GM19023 (cell line): ENCODE results near the gene PRCP.

Experiments used
- ATAC-seq: cut with Tn5 transposase; IDR thresholded peaks from one replicate; pipeline ENCODE4 v1.9.1; 2021; ENCODE audit warnings: mild to moderate bottlenecking, moderate library complexity; ENCODE audit not compliant: unreplicated experiment

PRCP gene

GRCh38 chr11:82832983-82833382 is 67.2 kb downstream of the PRCP start:
- no peak for ATAC-seq

- no peak for ATAC-seq
Observed at GRCh38 chr11:82831364-82831763, 68.9 kb downstream of the PRCP start.

DNA sequence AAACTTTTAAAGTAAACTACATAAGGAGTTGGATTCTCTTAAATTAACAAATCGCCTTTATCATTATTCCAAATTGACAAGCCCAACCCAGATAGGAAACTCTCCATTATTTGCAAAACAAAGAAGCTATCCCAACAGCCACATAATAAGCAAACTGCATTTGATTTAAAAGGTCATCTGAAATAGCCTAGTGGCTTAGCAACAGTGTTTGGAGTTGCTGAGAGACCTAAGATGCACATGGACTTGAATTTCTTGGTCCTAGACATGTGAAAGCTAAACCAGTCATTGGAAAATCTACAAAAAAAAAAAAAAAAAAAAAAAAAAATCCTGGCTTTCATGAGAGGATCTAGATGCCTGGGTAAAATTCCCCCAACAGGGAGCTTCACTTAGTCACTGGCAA is 69.5 kb downstream of the PRCP start:
- no peak for ATAC-seq

- ATAC-seq: no peak
Observed at GRCh38 chr11:82829101-82829500, 71.1 kb downstream of the PRCP start.

DNA sequence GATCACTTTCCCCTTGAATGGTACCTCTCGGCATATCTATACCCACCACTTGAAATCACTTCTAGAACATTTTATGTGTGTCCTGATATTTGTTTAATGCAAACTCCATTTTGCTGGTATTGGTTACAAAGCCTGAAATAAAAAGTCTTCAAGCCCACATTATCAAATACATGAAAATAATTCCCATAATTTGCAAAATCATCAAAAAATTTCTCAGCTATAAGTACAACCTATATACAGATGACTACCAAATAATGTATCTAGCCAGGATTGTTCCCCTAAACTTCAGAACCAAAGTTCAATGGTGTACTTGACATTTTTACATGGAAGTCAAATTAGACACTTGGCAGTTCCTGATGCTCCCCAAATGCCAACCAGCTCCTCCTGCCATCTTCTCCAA is 71.8 kb downstream of the PRCP start:
- no peak for ATAC-seq

DNA sequence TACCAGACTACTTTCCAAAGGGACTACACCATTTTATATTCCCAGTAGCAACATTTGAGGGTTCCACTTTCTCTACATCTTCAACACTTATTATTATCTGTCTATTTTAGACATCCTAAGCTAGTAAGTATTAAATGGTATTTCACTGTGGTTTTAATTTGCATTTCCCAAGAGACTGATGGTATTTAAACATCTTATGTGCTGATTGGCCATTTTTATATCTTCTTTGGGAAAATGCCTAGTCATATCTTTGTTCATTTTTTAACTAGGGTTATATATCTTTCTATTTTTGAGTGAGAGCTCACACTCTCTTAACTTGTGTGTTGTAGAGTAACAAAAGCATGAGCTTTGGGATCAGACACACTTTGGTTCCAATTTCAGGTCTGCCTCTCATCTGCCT is 73.7 kb downstream of the PRCP start:
- no peak for ATAC-seq

- ATAC-seq: no peak
Observed at GRCh38 chr11:82823647-82824619, 76.3 kb downstream of the PRCP start.

DNA sequence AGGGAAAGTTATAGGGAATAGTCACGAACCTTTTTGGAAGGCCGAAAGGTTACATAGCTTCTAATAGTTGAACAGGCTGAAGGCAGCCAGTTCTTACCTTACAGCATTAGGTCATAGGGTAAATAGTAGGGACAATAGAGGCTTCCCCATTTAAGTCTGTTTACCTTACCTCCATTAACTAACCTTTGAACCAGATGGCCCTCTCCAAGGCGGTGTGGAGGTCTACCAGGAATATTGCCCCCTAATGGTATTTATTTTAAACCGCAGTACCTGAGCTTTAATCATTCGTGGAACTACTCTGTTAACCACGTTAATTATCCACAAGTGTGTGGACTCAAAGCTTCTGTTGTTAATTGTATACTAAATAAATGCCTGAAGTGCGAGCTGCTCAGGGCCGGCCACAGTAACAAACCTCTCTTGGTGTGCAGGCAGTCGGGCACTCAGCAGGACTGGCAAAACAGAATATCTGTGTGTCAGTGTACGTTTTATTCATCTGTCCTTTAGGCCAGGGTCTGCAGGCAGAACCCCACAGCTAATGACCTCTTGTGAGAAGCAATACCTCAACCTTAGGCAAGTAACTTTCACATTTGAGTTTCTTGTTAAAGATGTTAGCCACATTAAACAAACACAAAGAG is 81.7 kb downstream of the PRCP start:
- ATAC-seq: no peak

DNA sequence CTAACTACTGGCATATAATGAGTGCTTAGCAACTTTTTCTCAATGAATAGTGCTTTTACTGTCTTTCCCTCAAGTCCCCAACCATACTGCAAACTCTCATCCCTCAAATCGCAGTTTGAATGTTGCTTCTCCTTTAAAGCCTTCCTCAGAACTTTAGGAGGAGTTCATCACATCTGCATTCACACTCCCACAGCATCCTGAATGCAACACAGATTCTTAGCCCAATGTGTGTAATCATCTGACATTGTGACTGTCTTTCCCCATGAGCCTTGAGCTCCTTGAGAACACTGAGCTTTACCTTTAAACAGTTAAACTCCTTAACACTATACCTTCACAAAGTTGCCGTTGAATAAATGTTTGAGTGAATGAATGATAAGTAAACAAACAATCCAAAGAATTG is 84.8 kb downstream of the PRCP start:
- ATAC-seq: no peak

DNA sequence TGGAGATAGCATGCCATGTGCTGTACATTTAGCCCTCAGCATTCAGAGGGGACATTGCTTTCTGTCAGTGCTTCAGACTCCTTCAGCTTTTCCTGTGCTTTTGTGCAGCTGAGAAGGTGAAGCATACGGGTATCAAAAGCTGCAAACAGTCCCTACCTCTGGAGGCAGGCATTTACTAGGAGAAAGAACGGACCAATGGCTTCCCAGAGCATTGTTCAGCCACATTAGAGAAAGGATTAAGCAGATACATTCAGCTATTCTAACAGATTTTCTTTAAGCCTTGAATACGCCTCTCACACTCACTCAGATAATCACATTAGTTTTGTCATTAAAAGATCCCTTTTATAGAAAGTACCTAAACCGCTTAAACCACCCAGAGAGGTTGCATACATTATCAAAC is 85.9 kb downstream of the PRCP start:
- ATAC-seq: no peak

DNA sequence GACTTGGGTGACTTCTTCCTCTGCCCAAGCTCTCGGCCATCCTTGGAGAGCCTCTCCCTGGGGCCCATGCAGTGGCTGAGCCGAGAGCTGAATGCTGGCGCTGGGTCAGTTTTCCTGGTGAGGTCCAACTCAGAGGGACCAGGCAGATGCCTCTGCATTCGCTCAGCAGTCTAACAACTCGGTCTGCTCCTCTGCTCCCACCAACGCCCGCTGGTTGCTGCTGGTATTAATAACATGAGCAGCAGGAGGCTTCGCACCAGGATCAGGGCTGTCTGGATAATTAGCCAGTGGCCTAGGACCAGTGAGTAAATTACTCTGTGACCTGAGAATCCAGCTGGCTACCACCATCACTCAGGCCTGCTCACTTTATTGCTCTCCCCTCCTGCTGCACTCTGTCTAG is 88.9 kb downstream of the PRCP start:
- no peak for ATAC-seq

GRCh38 chr11:82810738-82811137 is 89.5 kb downstream of the PRCP start:
- no peak for ATAC-seq

- no peak for ATAC-seq
Observed at GRCh38 chr11:82810326-82810725, 89.9 kb downstream of the PRCP start.

- ATAC-seq: no peak
Observed at GRCh38 chr11:82807646-82808045, 92.6 kb downstream of the PRCP start.

- ATAC-seq: no peak
Observed at GRCh38 chr11:82802710-82803109, 97.5 kb downstream of the PRCP start.

DNA sequence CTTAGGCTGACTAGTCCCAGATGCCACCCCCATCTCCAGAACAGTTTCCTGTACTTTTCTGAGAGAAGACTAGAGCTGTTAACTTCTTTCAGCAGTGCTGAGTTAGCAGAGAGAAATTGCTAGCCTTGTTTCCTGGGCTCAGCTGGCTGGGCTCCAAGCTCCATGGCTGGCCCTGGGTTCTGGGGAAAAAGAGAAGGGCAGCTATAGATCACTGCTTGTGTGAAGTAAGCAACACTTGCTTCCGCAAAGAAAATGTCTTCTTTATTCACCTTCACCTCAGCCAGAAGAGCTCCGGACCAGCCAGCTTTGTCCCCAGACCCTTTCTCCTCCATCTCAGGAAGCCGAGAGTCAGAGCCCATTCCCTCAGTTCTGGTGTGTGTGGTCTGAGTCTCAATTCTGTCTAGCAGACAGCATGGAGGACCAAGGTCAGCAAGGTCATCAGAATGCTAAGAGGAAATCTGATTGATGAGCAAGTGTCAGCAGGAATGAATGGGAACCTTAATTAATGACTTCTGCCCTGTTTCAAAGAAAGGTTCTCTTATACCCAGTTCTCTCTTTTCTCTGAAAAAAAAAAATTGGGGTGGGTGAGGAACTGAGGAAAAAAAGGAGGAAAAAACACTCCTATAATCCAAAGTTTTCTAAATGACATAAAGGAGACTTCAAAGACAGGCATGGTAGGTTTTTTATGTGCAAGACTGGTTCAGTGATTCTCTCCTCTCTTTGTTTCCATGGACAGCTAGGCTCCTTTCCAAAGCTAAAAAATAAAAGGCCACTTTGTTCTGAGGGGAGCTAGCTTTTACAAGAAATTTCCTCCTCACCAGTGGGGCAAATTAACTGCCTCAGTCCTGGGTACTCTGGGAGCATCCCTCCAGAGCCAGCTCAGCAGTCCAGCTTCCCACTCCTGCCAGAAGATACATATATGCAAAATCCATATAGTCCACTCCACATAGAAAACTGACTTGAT is 103.0 kb downstream of the PRCP start:
- ATAC-seq: no peak

DNA sequence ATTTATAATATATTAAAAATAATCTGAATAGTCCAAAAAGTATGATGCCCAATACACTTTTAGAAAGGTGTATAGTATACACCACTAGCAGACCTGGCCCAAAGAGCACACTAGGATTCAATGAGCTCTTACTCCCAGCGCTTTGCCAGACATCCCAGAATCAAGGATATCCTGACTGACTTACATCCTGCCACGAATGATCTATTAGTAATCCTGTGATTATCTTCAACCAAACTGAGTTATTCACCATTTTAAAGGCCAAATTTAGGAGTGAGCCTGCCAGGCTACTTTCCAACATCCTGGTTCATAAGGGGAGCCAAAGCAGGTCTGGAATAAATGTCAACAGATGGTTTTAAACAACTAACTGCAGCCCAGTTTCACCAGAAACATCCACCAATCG is 105.7 kb downstream of the PRCP start:
- no peak for ATAC-seq

DNA sequence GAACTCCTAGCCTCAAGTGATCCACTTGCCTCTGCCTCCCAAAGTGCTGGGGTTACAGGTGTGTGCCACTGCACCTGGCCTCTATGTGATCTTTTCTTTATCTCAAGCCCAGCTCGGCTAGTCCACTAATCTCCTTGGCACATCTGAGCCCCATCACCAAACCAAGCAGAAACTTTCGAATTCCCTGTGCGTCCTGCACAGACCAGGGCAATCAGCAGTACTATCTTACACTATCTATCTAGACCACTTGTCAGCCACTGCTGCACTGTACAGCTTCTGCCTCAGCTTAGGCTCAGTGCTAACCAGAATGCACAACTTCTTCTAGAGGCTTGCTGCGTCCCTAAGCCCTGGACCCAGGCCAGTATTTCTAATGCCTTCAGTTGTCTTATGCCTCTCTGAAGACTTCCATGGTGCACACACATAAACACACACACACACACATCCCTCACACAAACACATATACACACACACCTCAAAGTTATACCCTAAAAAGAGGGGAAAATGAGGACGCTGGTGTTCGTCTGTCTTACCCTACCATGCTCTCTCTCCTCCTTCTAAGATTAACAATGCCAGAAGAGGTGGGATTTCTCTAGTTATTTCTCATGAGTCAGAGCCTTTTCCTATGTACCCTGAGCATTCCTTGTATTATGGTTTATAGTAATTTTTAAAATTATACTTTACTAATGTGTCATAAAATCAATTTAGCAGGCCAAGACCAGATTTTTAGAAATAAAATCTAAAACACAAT is 107.2 kb downstream of the PRCP start:
- ATAC-seq: no peak

GRCh38 chr11:82792319-82792718 is 107.9 kb downstream of the PRCP start:
- no peak for ATAC-seq

DNA sequence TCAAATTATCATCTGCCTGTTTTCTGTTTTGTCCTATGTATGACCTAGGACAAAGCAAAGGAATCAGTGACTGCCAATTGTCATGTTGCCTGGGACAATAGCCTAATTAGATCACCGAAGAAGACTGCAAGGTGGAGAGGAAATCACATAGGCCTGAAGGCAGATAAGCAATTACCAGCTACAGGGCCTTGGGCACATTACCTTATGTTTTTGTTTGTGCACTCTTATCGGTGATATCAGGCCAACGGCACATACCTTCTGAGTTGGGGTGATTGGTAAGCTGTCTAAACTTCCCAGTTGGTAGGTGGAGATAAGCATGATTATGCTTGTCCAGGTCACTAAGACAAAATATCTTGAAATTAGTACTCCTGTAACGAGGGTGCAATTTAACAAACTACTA is 108.5 kb downstream of the PRCP start:
- no peak for ATAC-seq
